GM12875 (cell line): Measurements from ENCODE around the gene CCSER2.

Experiments used
- H3K4me3 ChIP-seq: one replicate; pipeline ENCODE4 v1.5.1; 2011; ENCODE audit warnings: low read depth, low read length, control low read depth
- CTCF ChIP-seq: IDR thresholded peaks from 2 replicates; pipeline ENCODE4 v1.5.1; 2011; ENCODE audit warnings: low read depth, mild to moderate bottlenecking, control low read depth, inconsistent platforms, low read length, moderate library complexity, borderline replicate concordance; ENCODE audit not compliant: insufficient read depth

The CCSER2 gene

GRCh38 chr10:84291384-84291783, 37.0 kb upstream of the CCSER2 start:
- no peak for TF ChIP-seq CTCF

DNA sequence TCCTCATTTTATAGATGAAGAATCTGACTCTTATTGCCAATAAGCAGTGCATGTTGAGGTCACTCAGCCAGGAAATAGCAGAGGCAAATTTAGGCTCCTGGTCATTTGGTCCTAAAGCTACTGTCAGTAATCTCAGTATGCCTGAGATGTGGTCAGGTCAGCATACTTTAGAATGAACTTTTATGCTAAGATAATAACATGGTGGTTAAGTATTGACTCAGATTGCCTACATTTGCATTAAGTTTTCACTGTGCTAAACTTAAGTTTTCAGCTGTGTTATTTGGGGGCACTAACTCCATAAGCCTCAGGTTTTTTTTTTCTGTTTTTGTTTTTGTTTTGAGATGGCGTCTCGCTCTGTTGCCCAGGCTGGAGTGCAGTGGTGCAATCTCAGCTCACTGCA, 35.9 kb upstream of the CCSER2 start:
- no peak for TF ChIP-seq CTCF
- H3K4me3 ChIP-seq = no peak overlapping the region

More at GRCh38 chr10:84291384-84291783, 37.0 kb upstream of the CCSER2 start:
- no peak overlapping the region for H3K4me3 ChIP-seq

DNA sequence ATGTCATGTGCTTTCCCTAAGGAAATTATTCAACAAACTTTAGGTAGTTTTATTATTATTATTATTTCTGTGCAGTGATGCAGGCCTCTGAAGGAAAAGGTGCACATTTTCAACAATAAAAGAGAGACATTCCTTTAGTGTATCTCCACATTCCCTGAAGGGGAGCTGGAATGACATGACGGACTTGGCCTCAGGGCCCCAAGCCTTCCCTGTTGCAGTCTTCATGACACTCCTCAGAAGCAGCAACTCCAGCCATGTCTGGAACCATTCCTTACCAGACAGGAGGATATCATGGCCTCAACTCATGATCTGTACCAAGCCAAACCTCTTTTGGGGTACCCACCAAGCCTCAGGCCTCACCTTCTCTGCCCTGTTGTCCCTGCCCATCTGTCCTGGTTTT, 35.2 kb upstream of the CCSER2 start:
- no peak for TF ChIP-seq CTCF
- no peak overlapping the region for H3K4me3 ChIP-seq

GRCh38 chr10:84293574-84294016, 34.8 kb upstream of the CCSER2 start:
- TF ChIP-seq CTCF = no peak

GRCh38 chr10:84294766-84295447, 33.5 kb upstream of the CCSER2 start:
- no peak for TF ChIP-seq CTCF
- no peak overlapping the region for H3K4me3 ChIP-seq

More at GRCh38 chr10:84293574-84294016, 34.8 kb upstream of the CCSER2 start:
- no peak overlapping the region for H3K4me3 ChIP-seq

GRCh38 chr10:84296091-84296981, 32.1 kb upstream of the CCSER2 start:
- no peak for TF ChIP-seq CTCF
- no peak overlapping the region for H3K4me3 ChIP-seq

DNA sequence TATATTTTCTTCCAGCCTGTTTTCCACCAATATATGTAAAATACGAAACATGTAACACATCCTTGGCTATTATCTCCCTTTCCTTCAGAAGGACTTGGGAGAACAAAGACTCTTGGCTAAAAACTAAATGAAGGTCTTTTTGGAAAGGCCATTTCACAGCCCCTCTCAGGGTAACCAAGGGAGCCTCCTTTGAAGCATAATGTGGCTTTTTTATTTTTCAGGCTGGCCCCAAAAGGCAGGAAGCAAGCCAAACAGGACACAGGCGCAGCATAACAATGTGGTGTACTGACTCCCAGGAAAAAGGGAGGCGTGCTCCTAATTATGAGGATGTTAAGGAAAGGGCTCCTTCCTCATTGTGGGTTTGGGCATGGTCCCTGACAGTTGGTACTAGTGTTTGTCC, 30.3 kb upstream of the CCSER2 start:
- TF ChIP-seq CTCF = no peak
- no peak overlapping the region for H3K4me3 ChIP-seq
